GM20000 (cell line): Measurements from ENCODE around the gene MDH1B.

Experiments
- DNase-seq: peaks from one replicate; pipeline ENCODE4 v3.0.0; 2012; ENCODE audit warnings: low spot score
- TF ChIP-seq, protein P1 (sequence below): IDR thresholded peaks from 2 replicates; pipeline ENCODE4 v1.5.1; 2012; ENCODE audit warnings: mild to moderate bottlenecking, control low read depth; ENCODE audit errors: extremely low read depth, missing control alignments

The MDH1B gene

DNA sequence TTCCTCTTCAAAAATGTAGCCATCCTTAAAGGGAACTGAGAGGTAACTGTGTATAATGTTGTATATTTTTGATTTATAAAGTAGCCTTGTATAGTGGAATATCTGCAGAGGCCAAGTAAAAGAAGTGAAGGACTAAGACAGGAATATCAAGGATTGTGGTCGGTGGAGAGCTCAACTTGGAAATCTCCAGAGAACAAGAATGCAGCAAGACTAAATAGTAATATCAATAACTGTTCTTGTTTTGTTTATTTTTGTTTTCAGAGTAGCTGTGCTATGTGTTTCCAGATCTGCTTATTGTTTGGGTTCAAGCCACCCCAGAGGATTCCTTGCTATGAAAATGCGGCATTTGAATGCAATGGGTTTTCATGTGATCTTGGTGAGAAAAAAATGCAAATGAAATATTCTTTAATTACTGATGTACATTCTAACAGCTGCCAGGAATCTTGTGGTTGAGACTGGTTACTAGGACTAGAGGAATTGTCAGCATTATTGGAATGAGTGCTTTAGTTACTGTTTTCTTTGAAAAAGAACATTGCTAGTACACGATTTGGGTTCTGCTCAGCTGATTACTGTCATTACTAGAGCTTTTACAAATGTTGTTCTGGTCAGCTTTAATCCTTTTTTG lies 25.3 kb upstream of the MDH1B start:
- TF ChIP-seq, protein P1, sequence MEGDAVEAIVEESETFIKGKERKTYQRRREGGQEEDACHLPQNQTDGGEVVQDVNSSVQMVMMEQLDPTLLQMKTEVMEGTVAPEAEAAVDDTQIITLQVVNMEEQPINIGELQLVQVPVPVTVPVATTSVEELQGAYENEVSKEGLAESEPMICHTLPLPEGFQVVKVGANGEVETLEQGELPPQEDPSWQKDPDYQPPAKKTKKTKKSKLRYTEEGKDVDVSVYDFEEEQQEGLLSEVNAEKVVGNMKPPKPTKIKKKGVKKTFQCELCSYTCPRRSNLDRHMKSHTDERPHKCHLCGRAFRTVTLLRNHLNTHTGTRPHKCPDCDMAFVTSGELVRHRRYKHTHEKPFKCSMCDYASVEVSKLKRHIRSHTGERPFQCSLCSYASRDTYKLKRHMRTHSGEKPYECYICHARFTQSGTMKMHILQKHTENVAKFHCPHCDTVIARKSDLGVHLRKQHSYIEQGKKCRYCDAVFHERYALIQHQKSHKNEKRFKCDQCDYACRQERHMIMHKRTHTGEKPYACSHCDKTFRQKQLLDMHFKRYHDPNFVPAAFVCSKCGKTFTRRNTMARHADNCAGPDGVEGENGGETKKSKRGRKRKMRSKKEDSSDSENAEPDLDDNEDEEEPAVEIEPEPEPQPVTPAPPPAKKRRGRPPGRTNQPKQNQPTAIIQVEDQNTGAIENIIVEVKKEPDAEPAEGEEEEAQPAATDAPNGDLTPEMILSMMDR, result no peak
- DNase-seq, result no peak

DNA sequence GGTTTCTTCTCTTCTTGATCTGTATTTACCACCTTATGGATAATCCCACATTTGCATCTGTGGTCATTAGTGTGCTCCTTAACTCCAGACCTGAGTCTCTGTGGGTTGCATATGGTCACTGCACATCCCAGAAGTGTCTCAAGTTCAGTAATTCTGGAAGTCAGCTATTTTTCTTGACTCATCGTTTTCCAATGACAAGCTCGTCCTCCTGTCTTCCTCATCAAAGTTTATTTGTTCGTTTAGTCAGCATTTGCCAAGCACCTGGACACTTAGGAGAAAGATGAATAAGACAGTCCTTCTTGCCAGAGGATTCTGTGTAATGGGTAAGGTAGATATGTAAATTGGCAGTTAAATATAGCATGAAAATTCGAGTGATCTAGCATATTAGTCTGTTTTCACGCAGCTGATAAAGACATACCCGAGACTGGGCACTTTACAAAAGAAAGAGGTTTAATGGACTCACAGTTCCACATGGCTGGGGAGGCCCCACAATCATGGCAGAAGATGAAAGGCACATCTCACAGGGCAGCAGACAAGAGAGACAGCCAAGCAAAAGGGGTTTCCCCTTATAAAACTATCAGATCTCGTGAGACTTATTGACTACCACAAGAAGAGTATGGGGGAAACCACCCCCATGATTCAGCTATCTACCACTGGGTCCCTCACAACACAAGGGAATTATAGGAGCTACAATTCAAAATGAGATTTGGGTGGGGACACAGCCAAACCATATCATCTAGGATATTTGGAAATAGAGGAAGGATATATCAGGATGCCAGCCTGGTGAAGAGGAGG lies 19.6 kb upstream of the MDH1B start:
- no peak for DNase-seq
- TF ChIP-seq, protein P1, result no peak

DNA sequence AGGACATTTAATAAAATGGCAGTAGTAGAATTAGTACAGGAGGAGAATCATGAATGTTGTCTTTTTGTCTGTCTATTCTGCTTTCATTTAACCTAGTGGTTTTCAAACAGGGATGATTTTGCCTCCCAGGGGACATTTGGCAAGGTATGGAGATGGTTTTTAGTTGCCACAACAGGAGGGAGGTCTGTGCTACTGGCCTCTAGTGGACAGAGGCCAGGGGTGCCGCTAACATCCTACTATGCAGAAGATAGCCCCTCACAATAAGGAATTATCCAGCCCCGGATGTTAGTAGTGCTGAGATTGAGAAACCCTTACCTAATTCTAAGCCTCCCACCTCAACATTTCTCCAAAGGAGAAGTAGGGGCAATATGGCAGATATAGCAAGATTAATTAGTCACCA lies 18.6 kb upstream of the MDH1B start:
- TF ChIP-seq, protein P1, result peak; percentile 14

DNA sequence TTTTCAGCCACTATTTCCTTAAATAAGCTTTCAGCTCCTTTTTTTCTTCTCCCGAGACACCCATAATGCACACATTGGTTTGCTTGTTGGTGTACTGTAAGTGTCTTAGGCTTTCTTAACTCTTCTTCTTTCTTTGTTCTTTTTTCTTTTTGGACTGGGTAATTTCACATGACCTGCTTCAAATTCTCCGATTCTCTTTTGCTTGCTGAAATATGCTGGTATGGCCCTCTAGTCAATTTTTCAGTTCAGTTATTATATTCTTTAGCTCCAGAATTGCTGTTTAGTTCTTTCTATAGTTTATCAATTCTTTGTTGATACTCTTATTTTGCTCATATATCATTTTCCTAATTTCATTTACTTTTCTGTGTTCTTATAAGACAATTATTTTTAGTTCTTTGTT lies 15.5 kb upstream of the MDH1B start:
- TF ChIP-seq, protein P1, result no peak
- no peak for DNase-seq

More for the DNA sequence above, 18.6 kb upstream of the MDH1B start:
- no peak for DNase-seq

DNA sequence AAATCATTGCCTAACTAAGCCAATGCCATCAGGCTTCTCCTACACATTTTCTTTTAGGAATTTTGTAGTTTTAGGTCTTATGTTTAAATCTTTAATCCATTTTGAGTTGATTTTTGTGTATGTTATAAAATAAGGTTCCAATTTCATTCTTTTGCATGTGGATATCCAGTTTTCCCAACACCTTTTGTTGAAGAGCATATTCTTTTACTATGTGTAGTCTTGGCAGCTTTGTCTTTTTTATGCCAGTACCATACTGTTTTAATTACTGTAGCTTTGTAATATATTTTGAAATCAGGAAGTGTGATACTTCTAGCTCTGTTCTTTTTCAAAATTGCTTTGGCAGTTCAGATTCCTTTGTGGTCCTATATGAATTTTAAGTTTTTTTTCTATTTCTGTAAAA lies 11.3 kb upstream of the MDH1B start:
- DNase-seq, result no peak
- TF ChIP-seq, protein P1, result no peak

DNA sequence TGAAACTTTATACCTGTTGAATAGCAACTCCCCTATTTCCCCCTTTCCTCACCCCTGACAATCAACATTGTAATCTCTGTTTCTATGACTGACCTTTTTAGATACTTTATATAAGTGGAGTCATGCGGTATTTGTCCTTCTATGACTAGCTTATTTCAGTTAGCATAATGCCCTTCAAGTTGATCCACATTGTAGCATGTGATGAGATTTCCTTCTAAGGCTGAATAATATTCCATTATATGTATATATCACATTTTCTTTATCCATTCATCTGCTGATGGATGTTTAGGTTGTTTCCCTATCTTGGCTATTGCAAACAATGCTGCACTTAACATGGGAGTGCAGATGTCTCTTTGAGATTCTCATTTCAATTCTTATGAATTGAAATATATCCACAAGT lies 9.7 kb upstream of the MDH1B start:
- no peak for DNase-seq
- TF ChIP-seq, protein P1, result no peak

DNA sequence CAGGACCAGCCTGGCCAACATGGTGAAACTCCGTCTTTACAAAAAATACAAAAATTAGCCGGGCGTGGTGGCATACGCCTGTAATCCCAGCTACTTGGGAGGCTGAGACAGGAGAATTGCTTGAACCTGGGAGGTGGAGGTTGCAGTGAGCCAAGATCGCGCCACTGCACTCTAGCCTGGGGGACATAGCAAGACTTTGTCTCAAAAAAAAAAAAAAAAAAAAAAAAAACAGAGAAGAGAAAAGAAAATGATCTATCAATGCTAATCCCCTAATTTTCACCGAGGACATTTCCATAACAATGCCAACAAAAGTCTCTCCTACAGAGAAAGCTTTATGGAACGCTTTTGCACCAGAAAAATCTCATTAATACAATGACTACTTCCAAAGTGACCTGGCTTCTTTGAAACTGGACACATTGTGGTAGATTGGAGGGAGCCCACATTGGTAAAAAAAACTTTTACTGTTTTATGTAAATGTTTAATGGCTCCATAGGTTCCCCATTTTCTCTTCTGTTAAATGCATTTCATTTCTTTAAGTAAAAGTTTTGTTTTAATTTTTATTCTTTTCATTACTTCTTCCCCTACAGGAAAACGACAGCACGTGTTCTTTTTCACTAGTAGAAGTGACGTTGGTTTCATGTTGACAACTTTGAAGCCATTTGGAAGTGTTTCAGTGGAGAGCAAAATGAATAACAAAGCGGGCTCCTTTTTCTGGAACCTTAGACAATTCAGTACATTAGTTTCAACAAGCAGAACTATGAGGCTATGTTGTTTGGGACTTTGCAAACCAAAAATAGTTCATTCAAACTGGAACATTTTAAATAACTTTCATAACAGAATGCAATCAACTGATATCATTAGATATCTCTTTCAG lies 1.2 kb upstream of the MDH1B start:
- TF ChIP-seq, protein P1, result no peak
- DNase-seq, result no peak
